Measurements from ENCODE around the gene AQP5. TPM values are rescaled to one million over a fixed set of nuclear protein-coding genes. Genes with fewer than 3 reads are reported as not detected.

Gene AQP5
- polyA plus RNA-seq, 1 donor = 0.38 TPM

Other genes starting within 250 kb of the AQP5 start
- 241 TPM for gene TMBIM6, start 220.3 kb upstream of the AQP5 start, polyA plus RNA-seq (ENCODE audit: insufficient read length)
- gene NCKAP5L, start 133.5 kb upstream of the AQP5 start, polyA plus RNA-seq (ENCODE audit: insufficient read length) = 42.4 TPM
- 5.6 TPM for gene BCDIN3D, start 118.8 kb upstream of the AQP5 start, polyA plus RNA-seq (ENCODE audit: insufficient read length)
- 7.9 TPM for gene FAIM2, start 58.0 kb upstream of the AQP5 start, polyA plus RNA-seq (ENCODE audit: insufficient read length)
- gene AQP2, start 11.1 kb upstream of the AQP5 start, polyA plus RNA-seq (ENCODE audit: insufficient read length) = not detected
- gene AQP6, start 11.1 kb downstream of the AQP5 start, polyA plus RNA-seq (ENCODE audit: insufficient read length) = 0.14 TPM
- gene RACGAP1, start 63.6 kb downstream of the AQP5 start, polyA plus RNA-seq (ENCODE audit: insufficient read length) = 20.7 TPM
- gene ASIC1, start 95.7 kb downstream of the AQP5 start, polyA plus RNA-seq (ENCODE audit: insufficient read length) = 9.1 TPM
- 53.4 TPM for gene SMARCD1, start 123.5 kb downstream of the AQP5 start, polyA plus RNA-seq (ENCODE audit: insufficient read length)
- gene GPD1, start 142.1 kb downstream of the AQP5 start, polyA plus RNA-seq (ENCODE audit: insufficient read length) = 68.2 TPM
- 41.6 TPM for gene COX14, start 150.4 kb downstream of the AQP5 start, polyA plus RNA-seq (ENCODE audit: insufficient read length)
- 48.7 TPM for gene CERS5, start 205.5 kb downstream of the AQP5 start, polyA plus RNA-seq (ENCODE audit: insufficient read length)

Data from forelimb muscle (tissue), 1 donor.